A673 (cell line): ENCODE data around the gene CLNK.

Experiments used
- EZH2 ChIP-seq: fragments of 200-600 bp; sonication (generic); IDR thresholded peaks from 2 replicates; pipeline ENCODE4 v1.6.1; 2017; ENCODE audit warnings: borderline replicate concordance, low read depth, mild to moderate bottlenecking, mixed read lengths, antibody characterized with exemption, low read length; ENCODE audit not compliant: poor library complexity, severe bottlenecking
- TF ChIP-seq, protein P1 (sequence below): fragments of 300-800, 200-600 bp; sonication (generic); conservative IDR thresholded peaks from 2 replicates; pipeline ENCODE4 v1.5.1; 2017; ENCODE audit warnings: low read depth, mild to moderate bottlenecking, antibody characterized with exemption, low read length, moderate library complexity, mixed read lengths

DNA sequence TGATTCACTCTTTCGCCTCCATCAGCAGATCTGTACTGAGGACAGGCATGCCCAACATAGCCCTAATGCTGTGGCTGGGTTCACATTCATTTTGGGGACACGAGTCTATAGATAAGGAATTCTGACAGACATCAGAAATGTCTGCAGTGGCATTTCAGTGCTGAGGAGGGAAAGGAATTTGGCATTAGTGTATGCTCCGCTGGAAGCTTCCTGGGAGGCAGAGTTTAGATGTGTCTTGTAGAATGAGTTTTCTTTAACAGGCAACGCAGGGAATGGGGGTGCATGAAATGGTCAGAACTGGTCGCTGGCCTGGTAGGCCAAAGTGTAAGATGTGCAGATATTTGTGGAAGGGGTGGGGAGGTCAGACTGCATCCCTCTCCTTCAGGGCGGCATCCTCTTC lies 183.8 kb downstream of the CLNK start:
- TF ChIP-seq, protein P1, sequence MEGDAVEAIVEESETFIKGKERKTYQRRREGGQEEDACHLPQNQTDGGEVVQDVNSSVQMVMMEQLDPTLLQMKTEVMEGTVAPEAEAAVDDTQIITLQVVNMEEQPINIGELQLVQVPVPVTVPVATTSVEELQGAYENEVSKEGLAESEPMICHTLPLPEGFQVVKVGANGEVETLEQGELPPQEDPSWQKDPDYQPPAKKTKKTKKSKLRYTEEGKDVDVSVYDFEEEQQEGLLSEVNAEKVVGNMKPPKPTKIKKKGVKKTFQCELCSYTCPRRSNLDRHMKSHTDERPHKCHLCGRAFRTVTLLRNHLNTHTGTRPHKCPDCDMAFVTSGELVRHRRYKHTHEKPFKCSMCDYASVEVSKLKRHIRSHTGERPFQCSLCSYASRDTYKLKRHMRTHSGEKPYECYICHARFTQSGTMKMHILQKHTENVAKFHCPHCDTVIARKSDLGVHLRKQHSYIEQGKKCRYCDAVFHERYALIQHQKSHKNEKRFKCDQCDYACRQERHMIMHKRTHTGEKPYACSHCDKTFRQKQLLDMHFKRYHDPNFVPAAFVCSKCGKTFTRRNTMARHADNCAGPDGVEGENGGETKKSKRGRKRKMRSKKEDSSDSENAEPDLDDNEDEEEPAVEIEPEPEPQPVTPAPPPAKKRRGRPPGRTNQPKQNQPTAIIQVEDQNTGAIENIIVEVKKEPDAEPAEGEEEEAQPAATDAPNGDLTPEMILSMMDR, result no peak
- TF ChIP-seq EZH2, result no peak
